ENCODE data around the gene INAFM1.

Gene INAFM1

GRCh38 chr19:47274071-47274890 is at the start of gene INAFM1:
Gene INAFM1, plus strand, starts transcription at chr19:47274885. Its CDS starts 35 bp downstream, at chr19:47274920.
- DNase-seq, result peak; percentile 92 to 93

DNA sequence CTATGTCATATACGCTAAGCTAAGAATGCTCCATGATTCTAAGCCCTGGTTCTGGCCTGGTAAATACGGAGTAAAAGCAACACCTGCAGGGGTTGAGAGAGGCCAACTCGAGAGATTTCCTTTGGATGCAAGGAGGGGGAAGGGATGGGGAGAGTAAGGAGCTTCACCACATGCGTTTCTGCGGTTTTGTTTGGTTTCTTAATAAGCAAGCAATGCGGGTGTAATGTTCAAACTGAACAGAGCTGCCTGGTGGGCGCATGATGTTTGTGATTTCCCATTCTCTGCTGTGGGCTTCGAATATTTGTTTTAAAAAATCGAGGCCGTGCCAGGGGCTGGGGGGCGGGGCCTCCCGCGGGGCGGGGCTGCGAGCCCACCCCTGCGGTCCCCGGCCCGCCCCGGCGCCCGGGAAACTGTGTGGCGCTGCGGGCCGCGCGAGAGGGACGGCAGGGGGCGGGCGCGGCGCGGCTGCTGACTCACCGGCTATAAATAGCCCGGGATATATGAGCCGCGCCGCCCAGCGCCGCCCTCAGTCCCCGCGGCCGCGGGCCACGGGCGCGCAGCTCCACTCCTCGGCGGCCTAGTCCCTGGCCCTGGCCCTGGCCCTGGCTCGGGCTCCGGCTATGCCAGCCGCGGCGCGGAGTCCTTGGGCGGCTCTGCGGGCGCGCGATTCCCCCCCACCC is 48.8 kb upstream of the INAFM1 start:
- peak; percentile 90 to 95 for DNase-seq

DNA sequence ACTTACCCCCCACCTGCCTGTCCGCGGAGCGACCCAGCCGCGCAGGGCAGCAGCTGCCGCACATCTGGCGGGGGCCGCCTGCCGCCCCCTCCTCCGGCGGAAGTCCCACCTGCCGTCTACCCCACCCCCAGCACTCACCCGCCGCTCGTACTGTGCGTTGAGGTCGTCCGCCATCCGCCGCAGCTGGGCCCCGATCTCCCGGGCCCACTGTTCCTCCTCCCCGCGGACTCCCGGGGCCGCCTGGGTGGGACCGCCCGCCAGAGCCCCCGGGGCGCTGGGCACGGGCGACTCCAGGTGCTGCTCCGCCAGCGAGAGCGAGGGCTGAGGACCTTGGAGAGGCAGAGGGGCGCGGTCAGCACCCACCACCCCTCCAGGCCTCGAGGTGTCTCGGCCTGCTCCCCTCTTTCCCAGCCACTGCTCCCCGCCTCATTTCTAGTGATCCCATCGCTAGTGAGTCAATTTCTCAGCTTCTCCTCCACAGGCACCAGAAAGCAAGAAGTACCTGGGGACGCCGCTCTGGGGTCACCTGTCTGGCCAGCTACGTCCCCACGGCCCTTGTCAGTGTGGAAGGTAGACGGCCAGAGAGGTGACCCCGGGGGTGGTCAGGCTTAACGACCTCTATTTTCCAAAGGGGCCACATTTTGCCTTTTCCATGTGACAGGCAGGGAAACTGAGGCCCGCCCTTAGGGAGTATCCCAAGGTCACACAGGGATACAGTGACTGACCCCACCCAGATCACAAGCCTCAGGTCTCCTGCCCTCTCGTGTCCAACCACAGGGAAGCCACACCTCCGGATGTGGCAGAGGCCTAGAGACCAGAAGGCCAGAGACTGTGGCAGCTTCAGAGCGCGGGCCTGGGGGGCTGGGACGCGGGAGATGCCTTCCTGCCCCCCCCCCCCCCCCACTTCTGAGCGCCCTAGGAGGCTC is 48.0 kb upstream of the INAFM1 start:
- DNase-seq, result no peak

- DNase-seq, result peak; percentile 45 to 48
These were observed 47.1 kb upstream of the INAFM1 start for GRCh38 chr19:47227352-47228167.

GRCh38 chr19:47228168-47228936 is 46.3 kb upstream of the INAFM1 start:
- DNase-seq, result peak in 1 of 2 experiments; percentile 35

GRCh38 chr19:47228937-47229675 is 45.6 kb upstream of the INAFM1 start:
- no peak for DNase-seq

- DNase-seq, result no peak
These were observed 45.0 kb upstream of the INAFM1 start for GRCh38 chr19:47229676-47230053.

DNA sequence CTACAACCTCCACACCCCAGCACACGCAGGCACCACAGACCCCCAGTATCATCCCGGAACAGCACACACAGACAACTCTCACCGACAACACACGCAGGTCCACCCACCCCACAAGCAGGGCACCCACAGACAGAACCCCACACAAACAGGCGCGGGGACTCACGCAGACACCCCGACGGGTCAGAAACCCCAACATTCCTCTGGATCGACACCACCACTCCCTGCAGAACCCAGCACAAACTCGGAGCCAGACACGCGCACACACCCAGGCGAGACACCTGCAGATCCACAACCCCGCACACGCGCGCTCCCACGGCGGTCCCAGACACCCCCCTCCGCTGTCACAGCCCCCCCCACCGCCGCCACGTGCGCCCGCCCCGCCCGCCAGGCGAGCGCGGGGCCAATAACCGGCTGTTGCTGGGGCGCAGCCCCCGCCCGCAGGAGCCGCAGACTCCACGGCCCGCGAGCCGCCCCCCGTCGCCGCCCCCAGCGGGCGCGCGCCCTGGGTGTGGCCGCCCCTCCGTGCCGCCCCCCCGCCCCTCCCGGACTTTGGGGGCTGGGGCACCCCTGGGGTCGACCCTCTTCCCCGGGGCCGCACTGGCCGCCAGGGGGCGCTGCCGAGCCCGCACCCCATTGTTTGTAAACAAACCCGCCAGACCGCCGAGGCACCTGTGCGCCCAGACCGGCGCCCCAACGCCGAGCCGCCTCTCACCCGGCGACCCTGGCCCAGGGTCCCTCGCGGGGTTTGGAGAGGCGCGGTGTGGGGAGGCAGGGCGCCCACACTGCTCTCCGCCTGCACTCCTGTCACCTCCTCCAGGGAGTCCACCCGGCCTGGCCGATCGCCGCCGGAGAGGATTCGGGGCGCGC is 44.4 kb upstream of the INAFM1 start:
- peak; percentile 37 to 70 for DNase-seq

DNA sequence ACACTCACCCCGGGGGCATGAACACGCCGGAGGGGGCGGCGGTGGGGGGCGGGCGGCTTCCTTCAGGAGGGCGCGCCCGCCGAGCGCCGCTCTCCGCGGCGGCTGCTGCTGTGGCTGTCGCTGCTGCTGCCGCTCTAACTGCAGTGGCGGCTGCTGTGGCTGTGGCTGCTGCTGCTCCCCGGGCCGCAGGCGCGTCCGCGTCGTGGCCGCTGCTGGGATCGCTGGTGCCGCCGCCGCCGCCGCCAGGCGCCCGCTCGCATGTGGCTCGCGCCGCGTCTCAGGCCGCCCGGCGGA is 43.8 kb upstream of the INAFM1 start, which contains the start of gene BBC3:
TSS of gene BBC3 (minus strand) at position 279 of the 294 bp plus-strand sequence. CDS start 2,768 bp downstream, outside the sequence.
- no peak for DNase-seq

DNA sequence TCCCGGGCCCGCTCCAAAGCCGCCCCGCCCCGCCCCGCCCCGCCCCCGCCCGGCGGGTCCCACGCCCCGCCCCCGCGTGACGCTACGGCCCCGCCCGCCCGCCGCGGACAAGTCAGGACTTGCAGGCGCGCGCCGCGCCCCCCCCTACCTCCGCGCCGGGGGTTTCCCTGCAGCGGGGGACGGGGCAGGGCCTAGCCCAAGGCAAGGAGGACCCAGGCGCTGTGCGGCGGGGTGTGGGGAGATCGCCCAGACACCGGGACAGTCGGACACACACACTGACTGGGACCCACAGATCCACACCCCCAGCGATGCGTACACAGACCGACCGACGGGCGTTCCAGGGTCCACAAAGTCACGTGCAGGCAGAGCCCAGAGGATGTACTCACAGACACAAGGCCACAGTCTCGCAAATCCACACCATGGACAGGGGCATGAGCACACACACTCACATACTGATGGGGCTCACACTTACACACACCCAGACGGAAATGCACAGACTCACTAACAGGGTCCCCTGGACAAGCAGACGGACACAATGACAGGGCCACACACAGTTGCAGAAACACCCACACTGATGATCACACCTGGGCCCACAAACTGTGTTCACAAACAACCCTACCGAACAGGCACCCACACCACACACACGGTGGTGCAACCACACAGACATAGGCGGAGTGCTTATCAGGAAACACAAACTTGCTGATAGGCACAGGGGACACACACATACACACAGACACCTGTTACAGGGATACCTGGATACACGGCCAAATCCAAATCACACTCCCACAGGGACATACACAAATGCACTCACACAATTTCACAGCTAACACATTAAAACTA is 43.2 kb upstream of the INAFM1 start:
- peak; percentile 49 to 84 for DNase-seq

- DNase-seq, result no peak
These were observed 42.1 kb upstream of the INAFM1 start for GRCh38 chr19:47232422-47233211.

- no peak for DNase-seq
These were observed 38.5 kb upstream of the INAFM1 start for GRCh38 chr19:47236072-47236675.

- no peak for DNase-seq
These were observed 35.5 kb upstream of the INAFM1 start for GRCh38 chr19:47239152-47239551.

DNA sequence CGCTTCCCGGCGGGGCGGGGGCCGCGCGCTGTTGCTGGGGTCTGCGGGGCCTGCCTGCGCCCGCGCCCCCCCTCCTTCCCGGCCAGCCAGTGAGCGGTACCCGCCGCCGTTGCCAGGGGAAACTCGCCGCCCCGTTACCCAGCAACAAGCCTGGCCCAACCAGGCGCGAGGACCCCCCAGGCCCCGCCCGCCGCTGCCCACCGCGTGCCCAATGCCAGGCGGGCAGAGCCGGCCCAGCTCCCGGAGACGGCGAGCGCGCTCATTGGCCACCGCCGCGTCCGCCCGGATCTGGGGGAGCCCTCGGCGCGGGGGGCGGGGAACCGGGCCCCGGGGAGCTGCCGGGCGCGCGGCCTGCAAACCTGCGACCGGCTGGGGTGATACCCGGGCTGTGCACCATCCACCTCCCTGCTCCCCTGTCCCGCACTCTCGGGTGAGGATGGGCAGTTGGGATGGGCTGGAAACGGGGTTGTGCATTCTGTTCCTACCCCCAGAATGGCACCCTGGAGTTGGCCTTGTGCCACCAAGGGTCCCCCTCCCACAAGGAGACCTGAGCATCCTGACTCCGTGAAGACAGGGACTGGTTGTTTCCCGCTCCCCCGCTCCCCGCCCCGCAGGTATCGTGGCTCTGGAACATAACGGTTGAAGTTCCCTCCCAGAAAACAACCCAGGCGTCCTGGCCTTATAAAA is 34.9 kb upstream of the INAFM1 start:
- DNase-seq, result peak; percentile 85 to 96

- no peak for DNase-seq
These were observed 34.1 kb upstream of the INAFM1 start for GRCh38 chr19:47240556-47240955.

DNA sequence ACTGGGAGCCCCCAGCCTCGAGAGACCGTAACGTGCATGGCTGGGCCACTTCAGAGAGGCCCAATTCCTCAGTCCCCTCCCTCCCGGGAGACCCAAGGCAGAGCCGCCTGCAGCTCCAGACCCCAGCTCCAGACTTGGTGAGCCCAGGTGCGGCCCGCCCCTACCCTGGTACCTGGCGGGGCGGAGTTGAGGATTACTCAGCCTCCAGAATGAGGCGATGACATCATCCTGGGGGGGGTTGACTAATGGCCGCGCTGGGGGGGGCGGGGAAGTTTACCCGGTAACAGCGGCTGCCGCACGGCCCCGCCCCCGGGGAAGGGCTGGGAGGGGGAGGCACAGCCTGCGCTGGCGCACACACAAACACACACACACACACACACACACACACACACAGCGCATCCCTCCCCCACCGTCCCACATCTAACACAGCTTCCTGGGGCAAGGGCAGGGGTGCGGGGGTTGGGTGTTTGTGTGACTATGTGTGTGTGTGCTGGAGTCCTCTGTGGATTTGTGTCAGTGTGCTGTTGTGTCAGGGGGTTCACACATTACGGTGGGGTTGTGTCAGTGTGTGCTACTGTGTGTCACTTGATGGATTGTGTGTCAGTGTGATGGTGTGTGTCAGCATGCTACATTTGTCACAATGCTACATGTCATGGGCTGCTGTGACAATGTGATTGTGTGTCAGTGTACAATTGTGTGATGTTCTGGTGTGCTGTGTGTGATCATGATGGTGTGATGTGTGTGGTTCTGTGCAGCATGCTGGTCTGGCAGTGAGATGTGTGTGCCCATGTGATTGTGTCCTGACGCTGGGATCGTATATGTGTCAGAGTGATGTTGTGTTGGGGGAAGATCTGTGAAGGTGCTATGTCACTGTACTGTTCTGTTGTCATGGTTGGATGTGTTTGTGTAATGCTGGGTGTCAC is 33.4 kb upstream of the INAFM1 start:
- peak; percentile 79 to 88 for DNase-seq

Measured in NCI-H1930 (cell line).